ENCODE results near the gene MACROD2.
"Not testable (repeated sequence)": the region's sequence is repeated elsewhere in the genome, so short reads cannot be mapped to it uniquely, and the experiment has no call there.

MACROD2 gene

DNA sequence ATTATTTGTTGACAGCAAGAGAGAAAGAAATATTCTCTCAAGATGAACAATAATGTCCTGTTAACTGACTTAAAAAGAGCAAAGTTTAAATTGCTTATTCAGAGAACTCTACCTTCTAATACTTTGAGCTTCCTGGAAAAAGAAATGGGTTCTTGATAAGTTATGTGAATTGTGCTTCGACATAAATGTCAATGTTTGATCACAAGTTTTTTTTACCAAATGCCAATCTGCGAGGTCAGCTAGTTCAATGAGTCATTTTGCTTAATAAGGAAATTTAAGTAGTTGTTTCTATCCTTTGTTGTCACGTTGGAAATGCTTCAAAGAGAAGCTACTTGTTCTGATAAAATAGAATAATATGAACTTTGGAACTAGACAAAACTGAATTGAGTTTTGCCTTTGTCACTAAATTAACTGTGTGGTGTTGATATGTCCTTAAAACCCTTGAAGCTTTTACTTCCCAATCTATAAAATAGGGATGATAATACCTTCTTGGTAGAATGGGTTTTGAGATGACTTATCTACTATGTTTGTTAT, 984.2 kb downstream of the MACROD2 start:
- ChIA-PET CTCF (no interaction called here), POLR2A (no interaction called here)
- H3K27ac ChIP-seq (ENCODE audit: extremely low read depth, low read depth, low read length): no peak overlapping the region
- no peak for TF ChIP-seq HOXA7 (CRISPR knock-in tag; IDR thresholded peaks at IDR 0.05; ENCODE audit: borderline replicate concordance)
- no peak for TF ChIP-seq SCRT2 (tag by site-specific recombination; IDR thresholded peaks at IDR 0.05)
- no peak for TF ChIP-seq ZBTB7A (tag by site-specific recombination; IDR thresholded peaks at IDR 0.05; ENCODE audit: low read depth)
- TF ChIP-seq ZNF23 (tag by site-specific recombination; IDR thresholded peaks at IDR 0.05; ENCODE audit: borderline replicate concordance): no peak
- no peak for TF ChIP-seq ZNF837 (tag by site-specific recombination; IDR thresholded peaks at IDR 0.05)
- TF ChIP-seq, protein P1, sequence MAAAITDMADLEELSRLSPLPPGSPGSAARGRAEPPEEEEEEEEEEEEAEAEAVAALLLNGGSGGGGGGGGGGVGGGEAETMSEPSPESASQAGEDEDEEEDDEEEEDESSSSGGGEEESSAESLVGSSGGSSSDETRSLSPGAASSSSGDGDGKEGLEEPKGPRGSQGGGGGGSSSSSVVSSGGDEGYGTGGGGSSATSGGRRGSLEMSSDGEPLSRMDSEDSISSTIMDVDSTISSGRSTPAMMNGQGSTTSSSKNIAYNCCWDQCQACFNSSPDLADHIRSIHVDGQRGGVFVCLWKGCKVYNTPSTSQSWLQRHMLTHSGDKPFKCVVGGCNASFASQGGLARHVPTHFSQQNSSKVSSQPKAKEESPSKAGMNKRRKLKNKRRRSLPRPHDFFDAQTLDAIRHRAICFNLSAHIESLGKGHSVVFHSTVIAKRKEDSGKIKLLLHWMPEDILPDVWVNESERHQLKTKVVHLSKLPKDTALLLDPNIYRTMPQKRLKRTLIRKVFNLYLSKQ (tag by site-specific recombination; IDR thresholded peaks at IDR 0.05; ENCODE audit: borderline replicate concordance): no peak
- TF ChIP-seq, protein P2, sequence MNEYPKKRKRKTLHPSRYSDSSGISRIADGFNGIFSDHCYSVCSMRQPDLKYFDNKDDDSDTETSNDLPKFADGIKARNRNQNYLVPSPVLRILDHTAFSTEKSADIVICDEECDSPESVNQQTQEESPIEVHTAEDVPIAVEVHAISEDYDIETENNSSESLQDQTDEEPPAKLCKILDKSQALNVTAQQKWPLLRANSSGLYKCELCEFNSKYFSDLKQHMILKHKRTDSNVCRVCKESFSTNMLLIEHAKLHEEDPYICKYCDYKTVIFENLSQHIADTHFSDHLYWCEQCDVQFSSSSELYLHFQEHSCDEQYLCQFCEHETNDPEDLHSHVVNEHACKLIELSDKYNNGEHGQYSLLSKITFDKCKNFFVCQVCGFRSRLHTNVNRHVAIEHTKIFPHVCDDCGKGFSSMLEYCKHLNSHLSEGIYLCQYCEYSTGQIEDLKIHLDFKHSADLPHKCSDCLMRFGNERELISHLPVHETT (tag by site-specific recombination; IDR thresholded peaks at IDR 0.05): no peak
- TF ChIP-seq ZNF184 (tag by site-specific recombination; IDR thresholded peaks at IDR 0.05): no peak
- H3K4me3 ChIP-seq (ENCODE audit: low read depth, low read length): no peak overlapping the region
- no peaks in the 10 kb centered on the region for H3K36me3 ChIP-seq (ENCODE audit: control insufficient read depth in 2 of 2, insufficient read depth in 1 of 2, low read length in 2 of 2)
- H3K4me1 ChIP-seq (ENCODE audit: control insufficient read depth, insufficient read depth, low read length): no peaks in the 10 kb centered on the region
- H3K9me3 ChIP-seq (ENCODE audit: control insufficient read depth, insufficient read depth, low read depth, low read length): no peaks in the 10 kb centered on the region

DNA sequence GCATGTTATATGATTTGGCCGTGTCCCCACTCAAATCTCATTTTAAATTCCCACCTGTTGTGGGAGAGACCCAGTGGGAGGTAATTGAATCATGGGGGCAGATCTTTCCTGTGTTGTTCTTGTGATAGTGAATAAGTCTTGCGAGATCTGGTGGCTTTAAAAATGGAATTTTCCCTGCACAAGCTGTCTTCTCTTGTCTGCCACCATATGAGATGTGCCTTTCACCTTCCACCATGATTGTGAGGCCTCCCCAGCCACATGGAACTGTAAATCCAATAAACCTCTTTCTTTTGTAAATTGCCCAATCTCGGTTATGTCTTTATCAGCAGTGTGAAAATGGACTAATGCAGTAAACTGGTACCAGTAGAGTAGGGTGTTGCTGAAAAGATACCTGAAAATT, 986.2 kb downstream of the MACROD2 start:
- CTCF ChIA-PET; H3K36me3 ChIP-seq (ENCODE audit: control insufficient read depth in 2 of 2, insufficient read depth in 1 of 2, low read length in 2 of 2); H3K9me3 ChIP-seq (ENCODE audit: control insufficient read depth, insufficient read depth, low read depth, low read length); H3K4me1 ChIP-seq (ENCODE audit: control insufficient read depth, insufficient read depth, low read length); POLR2A ChIA-PET; H3K27ac ChIP-seq (ENCODE audit: extremely low read depth, low read depth, low read length); H3K4me3 ChIP-seq (ENCODE audit: low read depth, low read length): not testable (repeated sequence)

DNA sequence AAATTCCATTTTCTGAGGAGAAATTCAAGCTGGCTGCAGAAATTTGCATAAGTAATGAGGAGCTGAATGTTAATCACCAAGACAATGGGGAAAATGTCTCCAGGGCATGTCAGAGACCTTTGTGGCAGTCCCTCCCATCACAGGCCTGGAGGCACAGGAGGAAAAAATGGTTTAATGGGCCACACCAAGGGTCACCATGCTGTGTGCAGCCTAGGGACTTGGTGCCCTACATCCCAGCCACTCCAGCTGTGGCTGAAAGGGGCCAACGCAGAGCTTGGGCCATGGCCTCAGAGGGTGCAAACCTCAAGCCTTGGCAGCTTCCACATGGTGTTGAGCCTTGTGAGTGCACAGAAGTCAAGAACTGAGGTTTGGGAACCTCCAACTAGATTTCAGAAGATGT, 987.0 kb downstream of the MACROD2 start:
- H3K4me3 ChIP-seq (ENCODE audit: low read depth, low read length); H3K36me3 ChIP-seq (ENCODE audit: control insufficient read depth in 2 of 2, insufficient read depth in 1 of 2, low read length in 2 of 2); POLR2A ChIA-PET; H3K4me1 ChIP-seq (ENCODE audit: control insufficient read depth, insufficient read depth, low read length); H3K27ac ChIP-seq (ENCODE audit: extremely low read depth, low read depth, low read length); H3K9me3 ChIP-seq (ENCODE audit: control insufficient read depth, insufficient read depth, low read depth, low read length); CTCF ChIA-PET: not testable (repeated sequence)
- TF ChIP-seq ZNF585B (tag by site-specific recombination; IDR thresholded peaks at IDR 0.05): peak; percentile 87
- TF ChIP-seq SETDB1 (IDR thresholded peaks at IDR 0.05; ENCODE audit: insufficient read length, low read length): peak; percentile 75
- TF ChIP-seq TRIM28 (IDR thresholded peaks at IDR 0.05; ENCODE audit: borderline replicate concordance, low read length): peak; percentile 40; the same call in 1 of the 2 replicates

DNA sequence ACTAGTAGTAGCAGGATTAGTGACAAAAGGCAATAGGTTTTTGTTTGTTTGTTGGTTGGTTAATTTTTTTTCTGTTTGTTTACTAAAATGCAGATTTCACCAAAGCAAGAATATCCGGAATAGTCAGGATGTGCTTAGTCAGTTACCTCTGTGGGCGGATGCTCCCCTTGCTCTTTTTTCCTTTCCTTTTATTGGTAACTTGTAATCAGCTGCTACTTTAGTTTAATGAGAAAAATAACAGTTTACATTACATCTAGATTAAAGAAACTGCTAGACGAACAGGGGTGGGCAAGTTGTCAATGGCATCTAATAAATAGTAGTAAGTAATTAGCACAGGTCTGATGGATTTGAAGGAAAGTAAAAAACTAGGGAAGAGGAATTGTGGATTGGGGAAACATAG, 989.0 kb downstream of the MACROD2 start:
- Histone ChIP-seq H3K4me3 (ENCODE audit: low read depth, low read length) (no peak overlapping the region), H3K9me3 (ENCODE audit: control insufficient read depth, insufficient read depth, low read depth, low read length) (no peaks in the 10 kb centered on the region), H3K27ac (ENCODE audit: extremely low read depth, low read depth, low read length) (no peak overlapping the region), H3K36me3 (ENCODE audit: control insufficient read depth in 2 of 2, insufficient read depth in 1 of 2, low read length in 2 of 2) (no peaks in the 10 kb centered on the region), H3K4me1 (ENCODE audit: control insufficient read depth, insufficient read depth, low read length) (no peaks in the 10 kb centered on the region)
- ChIA-PET CTCF (no interaction called here), POLR2A (no interaction called here)
- TF ChIP-seq, protein P3, sequence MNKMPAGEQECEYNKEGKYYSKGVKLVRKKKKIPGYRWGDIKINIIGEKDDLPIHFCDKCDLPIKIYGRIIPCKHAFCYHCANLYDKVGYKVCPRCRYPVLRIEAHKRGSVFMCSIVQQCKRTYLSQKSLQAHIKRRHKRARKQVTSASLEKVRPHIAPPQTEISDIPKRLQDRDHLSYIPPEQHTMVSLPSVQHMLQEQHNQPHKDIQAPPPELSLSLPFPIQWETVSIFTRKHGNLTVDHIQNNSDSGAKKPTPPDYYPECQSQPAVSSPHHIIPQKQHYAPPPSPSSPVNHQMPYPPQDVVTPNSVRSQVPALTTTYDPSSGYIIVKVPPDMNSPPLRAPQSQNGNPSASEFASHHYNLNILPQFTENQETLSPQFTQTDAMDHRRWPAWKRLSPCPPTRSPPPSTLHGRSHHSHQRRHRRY (tag by site-specific recombination; IDR thresholded peaks at IDR 0.05): no peak
- TF ChIP-seq, protein P4, sequence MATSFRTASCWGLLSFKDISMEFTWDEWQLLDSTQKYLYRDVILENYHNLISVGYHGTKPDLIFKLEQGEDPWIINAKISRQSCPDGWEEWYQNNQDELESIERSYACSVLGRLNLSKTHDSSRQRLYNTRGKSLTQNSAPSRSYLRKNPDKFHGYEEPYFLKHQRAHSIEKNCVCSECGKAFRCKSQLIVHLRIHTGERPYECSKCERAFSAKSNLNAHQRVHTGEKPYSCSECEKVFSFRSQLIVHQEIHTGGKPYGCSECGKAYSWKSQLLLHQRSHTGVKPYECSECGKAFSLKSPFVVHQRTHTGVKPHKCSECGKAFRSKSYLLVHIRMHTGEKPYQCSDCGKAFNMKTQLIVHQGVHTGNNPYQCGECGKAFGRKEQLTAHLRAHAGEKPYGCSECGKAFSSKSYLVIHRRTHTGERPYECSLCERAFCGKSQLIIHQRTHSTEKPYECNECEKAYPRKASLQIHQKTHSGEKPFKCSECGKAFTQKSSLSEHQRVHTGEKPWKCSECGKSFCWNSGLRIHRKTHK (tag by site-specific recombination; IDR thresholded peaks at IDR 0.05): no peak
- TF ChIP-seq YY1 (tag by site-specific recombination; IDR thresholded peaks at IDR 0.05) (no peak), ZNF155 (tag by site-specific recombination; IDR thresholded peaks at IDR 0.05) (no peak), ZNF146 (tag by site-specific recombination; IDR thresholded peaks at IDR 0.05) (no peak), ZNF701 (tag by site-specific recombination; IDR thresholded peaks at IDR 0.05) (no peak), ZNF433 (tag by site-specific recombination; IDR thresholded peaks at IDR 0.05; ENCODE audit: low read depth) (no peak), ZNF629 (tag by site-specific recombination; IDR thresholded peaks at IDR 0.05) (no peak)
- TF ChIP-seq, protein P5, sequence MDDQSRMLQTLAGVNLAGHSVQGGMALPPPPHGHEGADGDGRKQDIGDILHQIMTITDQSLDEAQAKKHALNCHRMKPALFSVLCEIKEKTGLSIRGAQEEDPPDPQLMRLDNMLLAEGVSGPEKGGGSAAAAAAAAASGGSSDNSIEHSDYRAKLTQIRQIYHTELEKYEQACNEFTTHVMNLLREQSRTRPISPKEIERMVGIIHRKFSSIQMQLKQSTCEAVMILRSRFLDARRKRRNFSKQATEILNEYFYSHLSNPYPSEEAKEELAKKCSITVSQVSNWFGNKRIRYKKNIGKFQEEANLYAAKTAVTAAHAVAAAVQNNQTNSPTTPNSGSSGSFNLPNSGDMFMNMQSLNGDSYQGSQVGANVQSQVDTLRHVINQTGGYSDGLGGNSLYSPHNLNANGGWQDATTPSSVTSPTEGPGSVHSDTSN (CRISPR knock-in tag; IDR thresholded peaks at IDR 0.05): no peak
- TF ChIP-seq, protein P6, sequence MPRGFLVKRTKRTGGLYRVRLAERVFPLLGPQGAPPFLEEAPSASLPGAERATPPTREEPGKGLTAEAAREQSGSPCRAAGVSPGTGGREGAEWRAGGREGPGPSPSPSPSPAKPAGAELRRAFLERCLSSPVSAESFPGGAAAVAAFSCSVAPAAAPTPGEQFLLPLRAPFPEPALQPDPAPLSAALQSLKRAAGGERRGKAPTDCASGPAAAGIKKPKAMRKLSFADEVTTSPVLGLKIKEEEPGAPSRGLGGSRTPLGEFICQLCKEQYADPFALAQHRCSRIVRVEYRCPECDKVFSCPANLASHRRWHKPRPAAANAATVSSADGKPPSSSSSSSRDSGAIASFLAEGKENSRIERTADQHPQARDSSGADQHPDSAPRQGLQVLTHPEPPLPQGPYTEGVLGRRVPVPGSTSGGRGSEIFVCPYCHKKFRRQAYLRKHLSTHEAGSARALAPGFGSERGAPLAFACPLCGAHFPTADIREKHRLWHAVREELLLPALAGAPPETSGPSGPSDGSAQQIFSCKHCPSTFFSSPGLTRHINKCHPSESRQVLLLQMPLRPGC (tag by site-specific recombination; IDR thresholded peaks at IDR 0.05): no peak
